Body of pancreas (tissue), 4 donors: ENCODE results near the gene HMGXB4.

Source experiments
- POLR2A ChIP-seq, 3 donors: fragments of 450-650 bp; IDR thresholded peaks; one replicate each; pipeline ENCODE4 v1.6.1; 2016; ENCODE audit warnings: antibody characterized with exemption in 3 of 3, mild to moderate bottlenecking in 2 of 3
- TF ChIP-seq, protein P1 (sequence below), 7 experiments: fragments of 450-650 bp in 4 of 7; fragments of 200-600 bp in 3 of 7; sonication (generic) in 3 of 7; IDR thresholded peaks; one replicate each; pipeline ENCODE4 v1.5.1; 2016 to 2019; ENCODE audit warnings: antibody characterized with exemption in 7 of 7

- TF ChIP-seq, protein P1, sequence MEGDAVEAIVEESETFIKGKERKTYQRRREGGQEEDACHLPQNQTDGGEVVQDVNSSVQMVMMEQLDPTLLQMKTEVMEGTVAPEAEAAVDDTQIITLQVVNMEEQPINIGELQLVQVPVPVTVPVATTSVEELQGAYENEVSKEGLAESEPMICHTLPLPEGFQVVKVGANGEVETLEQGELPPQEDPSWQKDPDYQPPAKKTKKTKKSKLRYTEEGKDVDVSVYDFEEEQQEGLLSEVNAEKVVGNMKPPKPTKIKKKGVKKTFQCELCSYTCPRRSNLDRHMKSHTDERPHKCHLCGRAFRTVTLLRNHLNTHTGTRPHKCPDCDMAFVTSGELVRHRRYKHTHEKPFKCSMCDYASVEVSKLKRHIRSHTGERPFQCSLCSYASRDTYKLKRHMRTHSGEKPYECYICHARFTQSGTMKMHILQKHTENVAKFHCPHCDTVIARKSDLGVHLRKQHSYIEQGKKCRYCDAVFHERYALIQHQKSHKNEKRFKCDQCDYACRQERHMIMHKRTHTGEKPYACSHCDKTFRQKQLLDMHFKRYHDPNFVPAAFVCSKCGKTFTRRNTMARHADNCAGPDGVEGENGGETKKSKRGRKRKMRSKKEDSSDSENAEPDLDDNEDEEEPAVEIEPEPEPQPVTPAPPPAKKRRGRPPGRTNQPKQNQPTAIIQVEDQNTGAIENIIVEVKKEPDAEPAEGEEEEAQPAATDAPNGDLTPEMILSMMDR (IDR thresholded peaks at IDR 0.05) = no peak
- TF ChIP-seq POLR2A (IDR thresholded peaks at IDR 0.05) = no peak
These were observed 41.3 kb upstream of the HMGXB4 start for GRCh38 chr22:35215993-35216392.
